MV-4-11 (cell line): ENCODE measurements around the gene PRRG4.
A peak's percentile ranks its signal among the peaks of the same experiment; 100 is the strongest.
"Not testable (repeated sequence)": the region's sequence is repeated elsewhere in the genome, so short reads cannot be mapped to it uniquely, and the experiment has no call there.

ENCODE experiments used
- DNase-seq: peaks from one replicate; lab custom pipeline; 2025; lab: John Stamatoyannopoulos, UW

PRRG4 gene

DNA sequence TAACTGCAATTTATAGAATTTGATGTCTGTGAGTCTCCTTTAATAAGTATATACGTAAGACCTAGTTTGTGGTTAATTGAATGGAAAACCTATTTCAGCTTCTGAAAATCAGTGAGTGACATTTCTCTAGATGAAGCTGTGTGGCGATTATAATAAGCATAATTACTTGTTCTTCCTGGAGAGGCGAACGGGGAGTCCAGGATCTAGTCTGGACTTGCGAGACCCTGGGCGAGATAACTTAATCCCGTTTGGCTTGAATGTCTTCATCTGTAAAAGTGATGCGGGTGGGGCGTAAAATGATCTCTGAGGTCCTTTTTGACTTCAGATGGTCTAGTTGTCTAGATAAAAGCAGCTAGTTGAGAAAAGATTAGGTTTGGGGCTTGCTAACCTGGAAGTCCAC lies 1.1 kb downstream of the PRRG4 start:
- DNase-seq = no peak

DNA sequence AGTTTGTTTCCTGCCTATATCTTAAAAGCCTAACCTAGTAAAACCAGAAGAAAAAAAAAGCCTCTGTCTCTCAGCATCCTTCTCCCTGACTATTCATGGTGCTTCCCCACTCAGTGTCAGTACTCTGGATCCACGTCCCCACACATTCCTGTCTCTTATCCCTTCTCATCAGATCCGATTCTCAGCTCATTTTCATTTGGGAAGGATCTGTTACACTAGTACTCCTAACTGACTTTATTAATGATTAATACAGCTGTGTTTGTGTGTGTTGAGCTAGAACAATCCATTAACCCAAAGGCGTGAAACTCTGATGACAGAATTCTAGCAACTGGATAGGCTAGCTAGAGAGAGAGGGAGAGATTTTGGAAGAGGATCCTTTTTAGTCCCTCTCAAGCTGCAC lies 1.5 kb downstream of the PRRG4 start:
- no peak for DNase-seq

DNA sequence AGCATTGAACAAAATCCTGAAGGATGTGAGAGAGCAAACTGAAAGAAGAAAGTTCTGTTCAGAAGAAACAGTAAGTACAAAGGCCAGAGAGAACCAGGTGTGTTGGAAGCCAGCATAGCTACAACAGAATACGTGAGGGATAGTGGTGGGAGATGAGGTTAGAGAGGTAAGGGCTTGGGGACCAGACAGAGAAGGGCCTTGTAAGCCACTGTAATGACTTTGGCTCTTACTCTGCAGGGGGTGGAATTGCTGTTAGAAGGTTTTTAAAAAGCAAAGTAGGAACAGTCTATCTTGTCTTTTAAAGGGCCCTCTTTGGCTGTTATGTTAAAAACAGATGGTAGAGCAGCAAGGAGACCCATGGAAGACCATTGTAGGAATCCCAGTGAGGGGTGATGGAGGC lies 4.2 kb downstream of the PRRG4 start:
- no peak for DNase-seq

DNA sequence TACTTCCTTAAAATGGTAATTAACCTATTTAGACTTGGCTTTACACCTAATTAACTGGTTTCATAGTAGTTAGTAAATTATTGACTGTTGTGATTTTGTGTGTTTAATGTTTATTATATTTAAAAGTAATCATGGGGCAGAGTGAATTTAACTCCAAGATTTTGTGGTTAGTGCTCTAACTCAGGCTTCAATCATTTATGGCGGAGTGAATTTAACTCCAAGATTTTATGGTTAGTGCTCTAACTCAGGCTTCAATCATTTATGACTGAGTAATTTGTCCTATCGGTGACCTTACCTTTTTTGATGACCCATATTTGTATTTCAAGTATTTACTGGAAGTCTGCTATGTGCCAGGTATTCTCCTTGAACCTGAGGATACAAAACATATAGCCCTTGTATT lies 7.2 kb downstream of the PRRG4 start:
- DNase-seq = no peak

DNA sequence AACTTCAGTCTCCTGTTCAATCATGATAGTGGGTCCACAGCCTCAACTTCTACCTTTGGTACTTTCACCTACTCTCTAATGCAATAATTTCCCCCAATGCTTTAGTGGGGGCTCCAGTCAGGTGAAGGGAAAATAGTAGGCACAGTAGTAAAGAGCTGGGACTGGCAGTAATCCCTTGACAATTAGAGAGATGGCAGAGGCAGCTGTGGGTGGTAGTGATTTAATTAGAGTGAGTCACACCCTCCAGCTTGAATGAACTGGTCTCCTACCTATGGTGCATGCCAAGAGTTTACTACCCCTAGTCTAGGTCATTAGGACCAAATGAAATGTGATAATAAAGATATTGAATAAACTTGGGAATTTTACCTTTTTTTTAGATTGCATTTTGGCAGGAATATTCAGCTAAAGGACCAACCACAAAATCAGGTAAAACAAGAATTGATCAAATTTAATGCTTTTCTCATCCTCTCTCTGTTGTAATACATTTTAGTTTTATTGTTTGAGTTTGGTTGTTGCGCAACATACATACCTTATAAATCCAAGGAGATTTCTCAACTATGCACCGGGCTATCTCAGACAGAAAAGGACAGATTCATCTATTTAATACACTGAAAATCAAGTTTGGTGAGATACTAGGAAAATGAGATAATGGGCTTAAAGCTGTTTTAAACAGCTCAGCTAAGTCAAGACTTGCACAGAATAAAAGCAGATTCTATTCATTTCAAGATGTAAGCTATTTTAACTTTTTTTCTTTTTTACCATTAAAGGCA lies 9.0 kb downstream of the PRRG4 start:
- no peak for DNase-seq

DNA sequence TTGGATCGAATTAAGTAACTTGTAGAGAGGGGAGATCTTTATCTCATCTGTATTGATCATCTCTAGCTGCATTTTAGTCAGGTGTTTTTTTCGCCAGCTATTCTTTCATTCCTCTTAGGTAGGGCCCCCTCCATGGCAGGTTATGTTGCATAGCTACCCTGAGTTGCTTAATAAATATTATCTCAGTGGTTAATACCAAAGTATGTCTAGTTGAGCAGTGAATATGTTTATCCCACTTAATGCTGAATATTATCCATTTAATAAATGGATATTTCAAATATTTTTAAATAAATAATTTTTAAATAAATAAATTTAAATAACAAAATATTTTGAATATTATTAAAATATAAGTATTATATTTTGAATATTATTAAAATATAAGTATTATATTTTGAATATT lies 9.6 kb downstream of the PRRG4 start:
- no peak for DNase-seq

DNA sequence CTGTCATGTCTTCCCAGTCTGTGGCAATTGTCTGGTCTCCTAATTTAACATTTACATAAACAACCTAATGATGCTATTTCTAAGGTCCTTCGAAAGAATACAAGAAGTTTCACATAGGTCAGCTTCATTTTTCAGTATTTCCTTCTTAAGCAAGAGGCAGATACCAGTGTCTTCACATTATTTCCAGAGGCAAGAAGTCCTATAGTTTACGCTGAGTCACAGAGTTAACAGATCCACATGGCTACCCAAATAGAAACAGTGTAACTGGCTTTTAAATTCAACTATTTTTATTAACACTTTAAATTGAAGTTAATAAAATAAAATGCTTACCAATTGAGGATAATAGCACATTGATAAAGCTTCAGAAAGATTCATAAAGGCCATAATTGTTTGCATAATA lies 10.9 kb downstream of the PRRG4 start:
- DNase-seq = no peak

DNA sequence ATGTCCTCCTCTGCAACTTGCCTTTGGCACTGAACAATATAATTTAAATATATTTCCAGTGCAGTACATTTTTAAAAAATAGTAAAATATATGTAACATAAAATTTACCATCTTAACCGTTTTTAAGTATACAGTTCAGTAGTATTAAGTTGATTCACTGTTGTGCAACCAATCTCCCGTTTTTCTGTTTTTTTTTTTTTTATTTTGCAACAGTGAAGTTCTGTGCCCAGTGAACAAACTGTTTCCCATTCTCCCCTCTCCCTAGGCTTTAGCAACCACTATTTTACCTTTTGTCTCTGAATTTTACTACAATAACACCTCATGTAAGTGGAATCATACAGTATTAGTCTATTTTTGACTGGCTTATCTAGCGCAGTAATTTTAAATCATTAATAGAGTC lies 13.8 kb downstream of the PRRG4 start:
- peak; percentile 20 for DNase-seq

DNA sequence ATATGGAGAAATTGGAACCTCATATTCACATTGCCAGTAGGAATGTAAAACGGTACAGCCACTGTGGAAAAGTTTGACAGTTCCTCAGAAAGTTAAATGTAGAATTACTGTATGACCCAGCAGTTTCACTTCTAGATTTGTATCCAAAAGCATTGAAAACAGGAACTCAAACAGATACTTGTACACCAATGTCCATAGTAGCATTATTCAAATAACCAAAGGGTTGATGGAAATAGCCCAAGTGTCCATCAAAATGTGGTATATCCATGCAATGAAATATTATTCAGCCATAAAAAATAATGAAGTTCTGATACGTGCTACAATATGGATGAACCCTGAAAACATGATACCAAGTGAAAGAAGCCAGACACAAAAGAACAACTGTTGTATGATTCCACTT lies 17.8 kb downstream of the PRRG4 start:
- peak; percentile 95 for DNase-seq

DNA sequence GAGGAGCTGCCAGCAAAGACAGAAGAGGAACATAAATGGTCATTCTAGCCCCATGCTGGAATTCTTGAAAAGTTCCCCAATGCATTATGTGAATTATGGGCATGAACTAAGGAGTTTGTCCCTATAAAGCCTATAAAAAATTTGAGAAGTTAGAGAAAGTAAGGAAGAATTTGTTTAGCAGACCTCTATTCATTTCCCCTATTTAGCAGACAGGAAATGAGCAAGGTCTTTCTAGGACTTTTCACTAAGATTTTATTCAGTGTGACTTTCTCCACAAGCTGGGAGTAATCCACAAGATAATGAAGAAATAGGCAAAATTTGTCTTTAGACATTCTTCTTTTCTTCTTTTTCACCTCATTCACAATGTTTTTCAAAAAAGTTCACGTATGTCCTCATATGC lies 20.0 kb downstream of the PRRG4 start:
- no peak for DNase-seq

DNA sequence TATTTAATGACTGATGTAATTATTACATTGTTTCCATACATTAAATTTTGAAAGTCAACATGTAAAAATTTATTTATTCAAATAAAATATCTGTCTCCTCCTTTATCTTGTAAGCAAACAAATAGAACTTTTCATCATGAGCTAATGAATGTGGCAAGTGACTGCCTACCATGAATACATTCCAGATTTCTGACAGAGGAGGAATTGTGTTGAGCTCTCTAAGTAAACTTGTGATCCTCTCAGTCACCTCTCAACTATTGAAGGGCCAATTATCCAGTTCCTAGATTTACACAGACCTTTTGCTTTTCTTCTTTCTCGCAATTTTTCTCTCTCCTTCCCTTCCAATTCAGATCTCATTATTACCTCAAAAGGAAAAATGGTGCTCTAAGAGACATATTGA lies 21.5 kb downstream of the PRRG4 start:
- DNase-seq = no peak

DNA sequence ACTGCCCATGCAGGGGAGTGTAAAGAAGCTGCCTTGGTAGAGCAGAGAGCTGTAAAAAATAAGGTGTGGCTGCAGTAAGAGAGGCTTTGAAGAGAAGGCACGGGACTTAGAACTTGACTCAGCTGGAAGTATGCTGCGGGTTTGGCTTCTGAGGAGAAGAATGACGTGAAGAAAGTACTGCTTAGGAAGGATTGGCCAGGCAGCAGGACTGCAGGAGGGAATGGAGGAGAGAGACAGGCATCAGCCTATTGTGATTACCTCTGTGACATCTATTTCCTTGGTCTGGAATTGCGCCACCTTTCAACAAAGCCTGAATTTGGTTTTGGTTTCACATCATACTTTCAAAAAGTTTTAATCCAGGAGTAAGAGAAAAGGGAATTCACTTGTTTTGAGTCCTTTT lies 22.5 kb downstream of the PRRG4 start:
- DNase-seq = peak; percentile 84

DNA sequence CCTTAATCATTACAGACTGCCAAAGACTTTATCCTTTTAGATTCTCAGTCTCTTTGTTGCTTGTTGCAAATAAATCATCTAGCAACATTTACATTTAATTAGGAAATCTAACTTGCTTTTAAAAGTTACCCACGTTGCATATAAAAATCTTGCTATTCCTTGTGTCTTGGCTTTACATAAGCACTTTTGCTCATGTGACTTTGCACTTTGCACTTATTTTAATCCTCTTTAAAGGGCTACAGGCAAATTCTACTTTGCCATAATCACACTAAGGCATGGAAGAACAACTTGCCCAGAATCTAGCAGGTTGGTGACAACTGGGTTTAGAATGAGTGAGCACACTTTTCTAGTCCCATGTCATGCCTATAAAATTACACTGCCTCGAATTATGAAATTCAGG lies 25.9 kb downstream of the PRRG4 start:
- DNase-seq = no peak

DNA sequence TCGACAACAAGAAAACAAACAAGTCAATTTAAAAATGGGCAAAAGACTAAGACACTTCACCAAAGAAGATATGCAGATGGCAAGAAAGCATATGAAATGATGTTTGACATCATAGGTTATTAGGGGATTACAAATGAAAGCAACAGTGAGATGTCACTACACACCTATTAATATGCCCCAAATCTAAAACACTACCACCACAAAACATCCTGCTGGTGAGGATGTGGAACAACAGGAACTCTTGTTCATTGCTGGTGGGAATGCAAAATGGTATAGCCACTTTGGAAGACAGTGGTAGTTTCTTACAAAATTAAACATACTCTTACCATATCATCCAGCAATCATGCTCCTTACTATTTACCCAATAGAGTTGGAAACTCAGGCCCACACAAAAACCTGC lies 29.0 kb downstream of the PRRG4 start:
- DNase-seq = no peak

DNA sequence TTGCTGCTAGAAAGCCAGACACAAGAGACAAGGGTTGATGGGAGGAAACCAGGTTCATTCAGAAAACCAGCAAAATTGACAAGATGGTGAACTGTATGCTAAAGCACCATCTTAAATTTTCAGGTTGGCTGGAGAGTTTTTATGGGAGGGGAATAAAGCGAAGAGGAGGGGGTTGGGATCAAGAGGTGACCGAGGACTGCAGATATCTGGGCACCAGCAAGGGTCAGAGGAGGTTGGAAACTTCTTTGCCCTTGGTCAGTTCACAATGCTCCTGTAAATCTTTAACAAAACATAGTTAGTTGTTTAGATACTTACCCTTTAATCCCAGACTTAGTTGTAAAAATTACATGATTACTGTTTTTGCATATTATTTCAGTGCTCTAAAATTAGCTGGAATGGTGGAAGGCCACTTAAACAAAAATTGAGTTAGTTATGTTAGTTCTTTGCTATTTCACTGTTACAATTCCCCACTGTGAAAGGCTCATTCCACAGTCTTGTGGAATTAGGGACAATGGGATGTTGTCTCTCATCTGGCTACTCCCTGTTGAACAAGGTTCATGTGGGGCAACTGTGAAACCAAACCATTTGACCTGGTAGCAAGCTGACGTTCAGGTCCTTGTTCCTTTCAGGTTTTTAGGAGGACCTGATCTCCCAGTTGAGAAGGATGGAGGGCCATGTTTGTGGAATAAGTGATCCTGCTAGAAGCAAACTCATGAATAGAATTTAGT lies 32.3 kb downstream of the PRRG4 start:
- no peak for DNase-seq

DNA sequence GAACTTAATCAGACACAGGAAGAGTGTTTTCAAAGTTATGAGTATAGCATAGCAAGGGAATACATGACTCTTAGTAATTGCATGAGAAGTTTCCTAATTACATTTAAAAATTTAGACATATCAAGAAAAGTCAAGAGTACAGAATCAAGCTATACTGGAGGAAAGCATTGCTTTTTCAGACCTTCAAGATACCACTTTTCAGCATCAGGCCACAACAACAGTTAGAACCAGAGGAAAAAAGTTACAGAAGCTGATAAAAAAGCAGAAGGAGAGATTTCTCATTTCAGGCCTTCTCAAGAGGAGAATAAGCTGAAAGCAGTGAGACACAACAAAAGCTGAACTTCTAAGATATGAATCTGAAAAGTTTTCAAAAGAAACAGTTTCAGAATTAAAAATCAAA lies 34.8 kb downstream of the PRRG4 start:
- no peak for DNase-seq

DNA sequence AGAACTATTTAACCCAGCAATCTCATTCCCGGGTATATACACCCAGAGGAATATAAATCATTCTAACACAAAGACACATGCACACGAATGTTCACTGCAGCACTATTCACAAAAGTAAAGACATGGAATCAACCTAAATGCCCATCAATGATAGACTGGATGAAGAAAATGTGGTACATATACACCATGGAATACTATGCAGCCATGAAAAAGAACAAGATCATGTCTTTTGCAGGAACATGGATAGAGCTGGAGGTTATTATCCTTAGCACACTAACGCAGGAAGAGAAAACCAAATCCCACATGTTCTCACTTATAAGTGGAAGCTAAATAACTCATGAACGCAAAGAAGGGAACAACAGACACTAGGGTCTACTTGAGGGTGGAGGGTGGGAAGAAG lies 39.0 kb downstream of the PRRG4 start:
- not testable (repeated sequence) for DNase-seq

DNA sequence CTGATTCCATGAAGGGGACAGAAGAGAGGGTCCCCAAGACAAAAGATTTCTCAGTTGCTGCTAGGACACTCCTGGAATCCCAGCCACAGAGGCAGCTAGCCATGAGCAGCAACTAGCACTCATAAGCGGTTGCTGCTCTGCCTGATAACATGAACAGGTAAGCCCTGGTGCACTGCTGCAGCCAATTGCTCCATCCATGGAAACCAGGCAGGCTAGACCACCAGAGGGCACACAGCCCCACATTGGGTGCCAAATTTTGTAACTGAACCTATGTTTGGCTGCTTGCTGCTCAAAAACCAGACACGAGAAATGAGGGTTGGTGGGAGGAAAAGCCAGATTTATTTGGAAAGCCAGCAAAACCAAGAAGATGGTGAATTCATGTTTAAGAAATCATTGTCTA lies 40.9 kb downstream of the PRRG4 start:
- no peak for DNase-seq

DNA sequence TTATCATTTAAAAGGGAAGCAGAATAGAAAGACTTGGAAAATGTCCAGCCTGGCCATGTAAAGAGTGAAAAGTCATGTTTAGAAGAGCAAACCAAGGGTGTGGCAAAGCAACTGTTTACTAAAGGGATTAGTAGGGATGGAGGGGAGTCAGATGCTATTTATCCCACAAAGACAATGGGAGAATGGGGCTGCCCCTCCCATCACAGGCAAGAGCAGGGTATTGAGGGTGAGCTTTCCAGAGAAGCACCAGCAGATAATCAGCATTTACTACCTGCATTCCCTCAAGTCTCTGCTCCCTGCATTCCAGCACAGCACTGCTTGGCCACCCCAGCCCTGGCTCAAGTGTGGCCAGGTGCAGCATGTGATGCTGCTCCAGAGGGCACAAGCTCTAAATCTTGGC lies 44.4 kb downstream of the PRRG4 start:
- no peak for DNase-seq

DNA sequence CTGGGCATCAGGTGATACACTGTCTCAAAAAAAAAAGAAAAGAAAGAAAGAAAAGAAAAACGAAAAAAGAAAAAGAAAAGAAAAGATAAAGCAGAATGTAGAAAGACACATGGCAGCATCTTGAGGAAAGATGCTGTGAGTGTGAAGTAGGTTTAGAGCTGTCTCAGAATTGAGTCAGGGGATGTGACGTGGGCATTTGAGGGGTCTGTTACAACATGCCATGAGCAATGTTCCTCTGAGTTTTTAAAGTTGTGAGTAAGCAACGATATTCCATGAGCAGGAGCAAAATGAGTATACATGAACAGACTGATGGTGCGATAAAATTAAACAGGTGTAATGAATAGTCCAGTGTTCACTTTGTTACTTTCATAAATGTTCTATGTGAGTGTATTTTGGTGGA lies 51.6 kb downstream of the PRRG4 start:
- no peak for DNase-seq

DNA sequence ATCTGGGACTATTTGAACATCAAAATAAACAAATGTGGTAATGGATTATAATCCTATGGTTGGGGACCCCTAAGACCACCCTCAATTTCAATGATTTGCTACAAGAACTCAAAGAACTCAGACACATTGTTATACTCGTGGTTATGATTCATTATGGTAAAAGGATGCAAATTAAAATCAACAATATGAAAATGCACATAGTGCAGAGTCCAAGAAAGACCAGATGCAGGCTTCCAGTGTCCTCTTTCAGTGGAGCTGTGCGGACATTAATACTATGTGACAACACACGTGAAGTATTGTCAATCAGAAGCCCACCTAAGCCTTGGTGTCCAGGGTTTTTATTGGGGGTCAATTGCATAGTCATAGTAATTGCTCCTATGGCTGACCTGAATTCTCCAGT lies 53.7 kb downstream of the PRRG4 start:
- no peak for DNase-seq

DNA sequence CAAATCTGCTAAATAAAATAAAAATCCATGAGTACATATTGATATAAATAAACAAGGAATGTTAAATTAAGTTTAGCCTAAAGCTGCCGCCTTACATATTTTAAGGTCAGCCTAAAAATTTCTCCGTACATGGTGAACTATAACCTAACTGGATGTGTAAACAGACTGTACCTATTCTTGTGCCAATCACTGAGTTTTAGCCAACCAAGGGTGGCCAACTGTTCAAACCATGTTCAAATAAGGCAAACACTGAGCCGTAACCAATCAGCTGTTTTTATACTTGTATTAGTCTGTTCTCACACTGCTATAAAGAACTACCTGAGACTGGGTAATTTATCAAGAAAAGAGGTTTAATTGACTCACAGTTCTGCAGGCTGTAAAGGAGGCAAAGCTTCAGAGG lies 54.3 kb downstream of the PRRG4 start:
- no peak for DNase-seq

DNA sequence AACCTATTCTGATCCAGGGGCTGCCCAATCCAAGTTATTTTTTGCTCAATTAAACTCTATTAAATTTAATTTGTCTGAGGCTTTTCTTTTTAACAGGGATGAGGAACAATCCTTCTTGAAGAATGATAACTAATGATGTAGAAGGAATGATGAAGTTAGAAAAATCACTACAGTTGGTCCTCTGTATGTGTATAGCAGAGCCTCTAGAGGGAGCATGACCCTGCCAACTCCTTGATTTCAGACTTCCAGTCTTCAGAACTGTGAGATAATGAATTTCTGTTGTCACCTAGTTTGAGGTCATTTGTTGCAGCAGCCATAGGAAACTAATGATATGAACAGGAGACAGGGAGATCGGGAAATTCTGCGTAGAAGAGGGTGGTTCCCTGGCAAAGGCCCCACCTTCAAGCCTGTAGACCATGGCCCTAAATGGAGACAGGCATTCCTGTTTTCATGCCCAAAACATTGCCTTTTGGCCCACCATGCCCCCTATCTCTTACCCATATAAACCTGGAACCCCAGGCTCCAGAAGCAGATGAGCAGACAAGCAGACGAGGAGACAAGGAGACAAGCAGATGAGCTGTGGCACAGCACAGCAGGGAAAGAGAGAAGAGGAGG lies 55.1 kb downstream of the PRRG4 start:
- DNase-seq = no peak
